ENCODE data around the gene RCAN3. TPM values are rescaled to one million over a fixed set of nuclear protein-coding genes. Genes with fewer than 3 reads are reported as not detected.
"Not testable (repeated sequence)": the region's sequence is repeated elsewhere in the genome, so short reads cannot be mapped to it uniquely, and the experiment has no call there.

Gene RCAN3
- total RNA-seq, 1 donor from 2014 or later, result 0.94 TPM

- DNase-seq (ENCODE audit: low read depth), result no peak
Observed at GRCh38 chr1:24484199-24484598, 18.4 kb upstream of the RCAN3 start.

DNA sequence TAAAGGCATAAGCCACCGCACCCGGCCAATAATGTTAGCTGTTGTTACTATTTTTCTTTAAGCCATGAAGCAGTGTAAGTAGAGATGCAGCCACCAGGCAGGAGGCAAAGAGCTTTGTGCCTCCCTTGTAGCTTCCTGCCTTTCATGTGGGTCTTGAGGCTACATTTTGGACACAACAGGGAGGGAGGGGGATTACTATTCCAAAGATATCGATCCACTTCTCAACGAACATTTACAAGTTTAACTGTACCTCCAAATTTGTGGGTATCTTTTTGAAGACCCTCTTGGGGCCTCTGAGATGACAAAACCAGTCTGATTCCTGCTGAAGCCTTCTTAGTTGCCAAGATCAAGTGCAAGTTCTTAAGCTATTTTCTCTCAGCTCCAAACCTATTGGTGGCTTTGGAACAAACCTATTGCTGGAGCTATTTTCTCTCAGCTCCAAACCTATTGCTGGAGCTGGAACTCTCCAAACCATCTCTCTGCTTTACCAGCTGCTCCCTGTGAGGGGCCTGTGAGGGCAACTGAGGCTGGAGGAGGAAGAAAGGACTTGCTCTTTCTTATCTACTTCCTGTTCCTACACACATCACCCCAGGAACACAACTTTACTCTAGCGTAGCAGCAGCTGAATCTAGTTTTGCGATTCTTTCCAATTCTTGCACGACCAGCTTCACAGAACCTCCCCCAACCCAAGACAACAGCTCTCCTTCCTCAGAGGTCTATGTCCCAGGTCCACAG is 16.1 kb upstream of the RCAN3 start:
- no peak for DNase-seq (ENCODE audit: low read depth)

GRCh38 chr1:24487455-24487854 is 15.2 kb upstream of the RCAN3 start:
- DNase-seq (ENCODE audit: low read depth), result no peak

GRCh38 chr1:24488159-24488558 is 14.5 kb upstream of the RCAN3 start:
- DNase-seq (ENCODE audit: low read depth), result not testable (repeated sequence)

DNA sequence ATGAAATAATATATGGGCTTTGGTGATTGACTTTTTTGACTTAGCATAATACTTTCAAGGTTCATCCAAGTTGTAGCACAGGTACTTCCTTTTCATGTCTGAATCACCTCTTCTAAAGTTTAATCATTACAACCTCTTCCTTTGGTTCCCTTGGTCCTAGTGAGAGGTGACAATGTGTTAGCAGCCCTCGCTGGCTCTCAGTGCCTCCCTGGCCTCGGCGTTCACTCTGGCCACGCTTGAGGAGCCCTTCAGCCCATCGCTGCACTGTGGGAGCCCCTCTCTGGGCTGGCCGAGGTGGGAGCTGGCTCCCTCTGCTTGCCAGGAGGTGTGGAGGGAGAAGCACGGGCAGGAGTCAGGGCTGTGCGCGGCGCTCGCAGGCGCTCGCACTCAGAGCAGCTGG is 13.0 kb upstream of the RCAN3 start:
- no peak for DNase-seq (ENCODE audit: low read depth)

DNA sequence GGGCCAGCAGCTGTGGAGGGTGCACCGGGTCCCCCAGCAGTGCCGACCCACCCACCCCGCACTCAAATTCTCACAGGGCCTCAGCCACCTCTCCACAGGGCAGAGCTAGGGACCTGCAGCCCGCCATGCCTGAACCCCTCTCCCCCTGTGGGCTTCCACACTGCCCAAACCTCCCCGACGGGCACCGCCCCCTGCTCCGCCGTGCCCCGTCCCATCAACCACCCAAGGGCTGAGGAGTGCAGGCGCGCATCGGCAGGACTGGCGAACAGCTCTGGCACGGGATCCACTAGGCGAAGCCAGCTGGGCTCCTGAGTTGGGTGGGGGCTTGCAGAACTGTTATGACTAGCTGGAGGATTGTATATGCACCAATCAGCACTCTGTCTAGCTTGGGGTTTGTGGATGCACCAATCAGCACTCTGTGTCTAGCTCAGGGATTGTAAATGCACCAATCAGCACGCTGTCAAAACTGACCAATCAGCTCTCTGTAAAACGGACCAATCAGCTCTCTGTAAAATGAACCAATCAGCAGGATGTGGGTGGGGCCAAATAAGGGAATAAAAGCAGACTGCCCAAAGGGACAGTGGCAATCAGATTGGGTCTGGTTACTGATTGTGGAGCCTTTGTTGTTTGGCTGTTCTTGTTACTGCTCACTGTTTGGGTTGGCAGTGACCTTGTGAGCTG is 12.4 kb upstream of the RCAN3 start:
- DNase-seq (ENCODE audit: low read depth), result no peak

DNA sequence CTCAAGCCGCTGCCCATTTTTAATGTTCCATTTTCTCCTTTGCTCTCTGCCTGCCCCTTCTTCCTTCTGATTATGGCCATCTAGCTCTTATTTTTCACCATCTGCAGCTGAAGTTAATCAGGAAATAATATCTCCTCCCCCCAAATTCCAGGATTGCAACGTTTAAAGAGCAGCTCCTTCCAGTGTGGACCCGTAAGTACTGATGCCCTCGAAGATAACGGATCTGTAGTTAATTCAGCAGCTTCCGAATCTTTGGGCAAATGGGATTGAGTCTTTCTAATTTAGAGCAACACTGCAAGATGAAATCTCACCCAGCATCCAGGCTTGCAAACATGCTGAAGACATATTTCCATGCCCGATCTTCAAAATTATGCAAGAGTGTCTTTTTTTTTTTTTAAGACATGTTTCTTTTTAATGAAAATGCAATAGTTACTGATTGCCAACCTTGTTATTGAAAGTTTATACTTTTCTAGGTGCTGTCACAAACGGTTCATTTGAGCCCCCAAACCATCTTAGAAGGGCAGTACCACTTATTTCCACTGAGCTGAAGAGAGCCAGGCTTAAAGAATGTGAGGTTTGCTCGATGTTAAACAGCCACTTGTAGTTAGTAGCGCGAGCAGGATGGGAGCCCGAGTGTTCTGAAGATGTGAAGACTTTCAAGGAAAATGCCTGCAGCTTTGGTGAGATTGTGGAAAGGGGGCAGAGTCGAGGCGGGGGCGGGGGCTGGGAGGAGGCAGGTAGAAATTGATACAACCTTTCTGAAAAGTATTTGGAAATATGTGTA is 10.9 kb upstream of the RCAN3 start:
- no peak for DNase-seq (ENCODE audit: low read depth)

GRCh38 chr1:24492935-24493334 is 9.7 kb upstream of the RCAN3 start:
- not testable (repeated sequence) for DNase-seq (ENCODE audit: low read depth)

DNA sequence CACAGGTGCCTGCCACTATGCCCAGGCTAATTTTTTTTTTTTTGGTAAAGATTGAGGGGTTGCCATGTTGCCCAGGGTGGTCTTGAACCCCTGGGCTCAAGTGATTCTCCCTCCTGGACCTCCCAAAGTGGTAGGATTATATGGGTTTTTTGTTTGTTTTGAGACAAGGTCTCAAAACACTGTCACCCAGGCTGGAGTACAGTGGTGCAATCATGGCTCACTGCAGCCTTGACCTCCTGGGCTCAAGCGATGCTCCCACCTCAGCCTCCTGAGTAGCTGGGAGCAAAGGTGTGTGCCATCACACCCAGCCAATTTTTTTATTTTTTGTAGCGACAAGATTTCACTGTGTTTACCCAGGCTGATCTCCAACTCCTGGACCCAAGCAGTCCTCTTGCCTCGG is 8.9 kb upstream of the RCAN3 start:
- no peak for DNase-seq (ENCODE audit: low read depth)

DNA sequence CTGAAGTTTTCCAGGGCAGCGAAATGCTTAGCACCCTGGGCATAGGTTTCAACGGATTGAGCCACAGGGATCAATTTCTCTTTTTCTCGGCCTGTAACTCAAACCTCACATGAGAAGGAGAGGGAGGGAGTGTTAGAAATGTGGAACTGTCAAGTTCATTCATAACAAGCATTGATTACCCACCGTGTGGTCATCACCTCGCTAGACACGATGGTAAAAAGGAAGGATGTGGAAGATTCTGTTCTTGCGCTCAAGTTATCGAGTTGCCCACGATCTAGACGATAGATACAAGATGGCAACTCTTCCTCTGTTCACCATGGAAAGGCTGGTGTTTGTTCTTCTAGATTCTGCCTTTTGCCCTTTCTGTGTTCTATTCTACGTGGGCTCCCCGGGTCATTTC is 4.0 kb upstream of the RCAN3 start:
- DNase-seq (ENCODE audit: low read depth), result no peak

DNA sequence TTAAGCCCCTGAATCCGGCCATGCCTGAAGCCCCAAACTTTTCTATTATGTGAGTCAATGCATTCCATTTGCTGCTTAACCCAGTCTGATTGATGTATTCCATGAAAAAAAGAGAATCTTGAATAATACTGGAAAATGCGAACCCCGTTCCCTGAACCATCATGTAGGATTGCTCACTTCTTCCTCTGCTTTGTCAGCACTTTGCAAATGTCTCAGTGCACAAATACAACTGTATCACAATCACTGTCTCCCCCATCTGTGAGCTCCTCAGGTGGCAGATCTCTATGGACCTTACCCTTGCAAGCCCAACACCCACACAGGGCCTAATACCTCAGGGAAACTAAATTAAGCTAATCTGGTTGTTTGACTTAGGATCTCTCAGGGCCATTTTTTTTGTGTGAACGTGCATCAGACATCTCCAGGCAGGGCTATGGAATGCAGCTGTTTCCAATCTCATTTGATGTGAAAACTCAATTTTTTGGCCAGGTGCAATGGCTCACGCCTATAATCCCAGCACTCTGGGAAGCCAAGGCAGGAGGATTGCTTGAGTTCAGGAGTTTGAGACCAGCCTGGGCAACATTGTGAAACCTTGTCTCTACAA is 2.1 kb upstream of the RCAN3 start:
- DNase-seq (ENCODE audit: low read depth), result no peak

DNA sequence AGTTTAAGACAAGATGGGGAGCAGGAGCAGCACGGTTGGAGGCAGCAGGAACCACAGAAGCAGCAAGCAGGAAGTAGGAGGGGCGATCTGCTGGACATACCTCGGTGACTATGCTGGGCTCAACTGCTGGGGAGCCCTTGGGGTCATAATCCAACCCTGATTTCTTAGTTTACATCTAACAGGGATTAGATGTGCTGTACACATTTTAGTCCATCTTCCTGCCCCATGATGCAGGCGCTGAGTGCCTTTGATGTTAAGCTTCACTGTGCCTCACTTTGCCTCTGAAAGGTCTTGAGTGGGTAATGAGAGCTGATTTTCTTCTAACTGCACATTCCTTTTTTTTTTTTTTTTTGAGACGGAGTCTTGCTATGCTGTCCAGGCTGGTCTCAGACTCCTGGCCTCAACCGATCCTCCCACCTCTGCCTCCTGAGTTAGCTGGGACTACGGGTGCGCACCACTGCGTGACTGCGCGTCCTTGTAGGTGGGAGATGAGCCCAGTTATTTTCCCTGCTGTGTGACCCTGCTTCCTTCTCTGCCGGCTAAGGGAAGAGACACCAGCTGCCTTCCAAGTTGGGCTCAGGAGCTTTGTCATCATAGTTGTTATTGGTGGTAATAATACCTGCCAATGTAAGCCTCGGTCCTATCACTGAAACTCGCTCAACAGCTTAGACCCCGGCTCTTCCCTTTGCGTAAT is 1.1 kb upstream of the RCAN3 start:
- DNase-seq (ENCODE audit: low read depth), result no peak

- peak; percentile 53 for DNase-seq (ENCODE audit: low read depth)
Observed at GRCh38 chr1:24502065-24502708, 449 bp upstream of the RCAN3 start.

DNA sequence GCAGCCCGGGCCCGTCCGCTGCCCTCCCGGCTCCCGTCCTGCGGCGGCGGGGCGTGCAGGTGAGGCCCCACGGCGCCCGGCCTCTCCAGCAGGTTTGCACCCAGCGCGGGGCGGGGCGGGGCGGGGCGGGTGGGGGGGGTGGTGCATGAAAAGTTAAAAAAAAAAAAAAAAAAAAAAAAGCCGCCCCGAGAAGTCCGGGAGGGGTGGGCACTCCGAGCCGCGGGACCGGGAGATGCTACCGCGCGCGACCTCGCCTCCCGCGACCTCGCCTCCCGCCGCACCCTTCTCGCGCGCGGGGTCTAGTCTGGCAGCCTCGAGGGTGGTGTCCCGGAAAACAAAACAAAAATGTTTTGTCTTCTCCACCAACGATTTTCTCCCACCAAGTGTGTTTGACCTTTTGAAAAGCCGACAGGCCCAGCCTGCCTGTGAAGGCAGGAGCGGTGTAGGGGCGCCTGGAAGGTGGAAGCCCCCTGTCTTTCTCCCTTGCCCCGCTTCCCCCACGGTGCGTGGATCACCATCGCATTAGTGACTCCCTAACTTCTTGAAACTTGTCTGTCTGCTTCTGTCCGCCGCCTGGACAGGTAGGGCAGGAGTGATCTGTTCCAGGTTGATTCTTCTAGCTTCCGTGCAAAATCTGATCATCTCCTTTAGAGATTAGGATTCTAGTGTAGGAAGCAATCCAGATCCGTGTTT is 569 bp downstream of the RCAN3 start:
- DNase-seq (ENCODE audit: low read depth), result no peak

DNA sequence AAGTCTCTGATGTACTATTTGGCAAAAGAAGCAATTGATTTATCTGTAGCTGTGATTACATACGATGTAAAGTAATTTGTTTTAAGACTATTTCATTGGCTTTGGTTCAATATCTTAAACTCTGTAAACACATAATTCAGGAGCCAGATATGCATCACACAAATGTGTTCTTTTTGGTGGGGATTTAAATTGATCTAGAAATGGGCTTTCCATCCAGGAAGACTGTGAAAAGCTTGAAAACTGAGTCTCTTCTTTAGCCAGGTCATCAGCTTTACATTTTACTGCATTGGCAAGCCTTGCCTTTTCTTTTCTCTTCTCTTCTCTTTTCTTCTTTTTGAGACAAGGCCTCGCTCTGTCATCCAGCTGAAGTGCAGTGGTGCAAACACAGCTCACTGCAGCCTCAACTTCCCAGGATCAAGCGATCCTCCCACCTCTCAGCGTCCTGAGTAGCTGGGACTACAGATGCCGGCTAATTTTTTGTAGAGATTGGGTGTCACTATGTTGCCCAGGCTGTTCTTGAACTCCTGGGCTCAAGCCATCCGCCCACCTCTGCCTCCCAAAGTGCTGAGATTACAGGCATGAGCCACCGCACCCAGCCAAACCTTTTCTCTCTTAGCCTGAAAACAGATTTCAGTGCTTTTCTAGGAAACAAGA is 1.4 kb downstream of the RCAN3 start:
- no peak for DNase-seq (ENCODE audit: low read depth)

- DNase-seq (ENCODE audit: low read depth), result no peak
Observed at GRCh38 chr1:24504560-24504959, 1.9 kb downstream of the RCAN3 start.

GRCh38 chr1:24505816-24506215 is 3.2 kb downstream of the RCAN3 start:
- no peak for DNase-seq (ENCODE audit: low read depth)

- DNase-seq (ENCODE audit: low read depth), result no peak
Observed at GRCh38 chr1:24506691-24507381, 4.2 kb downstream of the RCAN3 start.

DNA sequence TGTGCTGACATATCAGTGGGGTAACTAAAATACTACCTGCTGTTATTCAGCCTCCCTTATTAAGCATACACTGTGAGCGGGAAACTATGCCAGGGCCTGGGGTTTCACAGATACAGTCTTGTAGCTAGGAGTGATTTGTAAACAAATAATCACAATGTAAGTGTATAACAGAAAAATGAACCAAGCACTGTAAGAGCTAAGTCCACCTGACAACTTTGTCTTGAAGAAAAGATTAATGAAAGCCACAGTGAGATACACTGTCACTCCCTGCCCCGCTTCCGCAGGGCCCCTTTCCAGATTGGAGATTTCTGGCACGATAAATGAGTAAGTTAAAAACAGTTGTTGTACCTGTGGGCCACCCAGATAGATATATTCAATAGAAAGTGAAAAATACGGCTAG is 4.8 kb downstream of the RCAN3 start:
- no peak for DNase-seq (ENCODE audit: low read depth)

Measured in myocyte (in vitro differentiated cells).